Glutamatergic neuron (in vitro differentiated cells): ENCODE data around the gene NOXRED1. TPM values are rescaled to one million over a fixed set of nuclear protein-coding genes. Genes with fewer than 3 reads are reported as not detected.

ENCODE experiments used
- DNase-seq: peaks from one replicate; pipeline ENCODE4 v3.0.0; 2022
- H3K27ac Mint-ChIP-seq: one replicate; pipeline ENCODE4 v1.8.0; 2020; ENCODE audit warnings: mild to moderate bottlenecking, mixed read lengths, inconsistent platforms; ENCODE audit not compliant: unreplicated experiment
- H3K27me3 Mint-ChIP-seq: one replicate; pipeline ENCODE4 v1.8.0; 2020; ENCODE audit warnings: mild to moderate bottlenecking, moderate library complexity, mixed read lengths, inconsistent platforms; ENCODE audit not compliant: unreplicated experiment
- H3K36me3 Mint-ChIP-seq: one replicate; pipeline ENCODE4 v1.8.0; 2020; ENCODE audit warnings: mild to moderate bottlenecking, mixed read lengths, inconsistent platforms; ENCODE audit not compliant: unreplicated experiment
- H3K4me1 Mint-ChIP-seq: one replicate; pipeline ENCODE4 v1.8.0; 2020; ENCODE audit warnings: mild to moderate bottlenecking, low read depth, mixed read lengths, inconsistent platforms; ENCODE audit not compliant: unreplicated experiment
- H3K4me3 Mint-ChIP-seq: one replicate; pipeline ENCODE4 v1.8.0; 2020; ENCODE audit warnings: mild to moderate bottlenecking, mixed read lengths, inconsistent platforms; ENCODE audit not compliant: unreplicated experiment
- H3K9me3 Mint-ChIP-seq: one replicate; pipeline ENCODE4 v1.8.0; 2020; ENCODE audit warnings: mild to moderate bottlenecking, moderate library complexity, mixed read lengths, inconsistent platforms; ENCODE audit not compliant: unreplicated experiment
- CTCF ChIP-seq: fragments of 200-600 bp; sonication (generic); IDR thresholded peaks from one replicate; pipeline ENCODE4 v1.5.0; 2021; ENCODE audit not compliant: partially characterized antibody, unreplicated experiment
- total RNA-seq: library from RNA; stranded (reverse); fragmentation: NEBNext Ultra II Directional; extraction: Animal tissue kit (Norgen Biotek cat#: 25700); gene quantifications from one replicate; pipeline ENCODE4 v1.2.1, GENCODE V29; 2021; ENCODE audit not compliant: unreplicated experiment

NOXRED1 gene
- total RNA-seq, 1 donor from 2014 or later: 0.69 TPM

DNA sequence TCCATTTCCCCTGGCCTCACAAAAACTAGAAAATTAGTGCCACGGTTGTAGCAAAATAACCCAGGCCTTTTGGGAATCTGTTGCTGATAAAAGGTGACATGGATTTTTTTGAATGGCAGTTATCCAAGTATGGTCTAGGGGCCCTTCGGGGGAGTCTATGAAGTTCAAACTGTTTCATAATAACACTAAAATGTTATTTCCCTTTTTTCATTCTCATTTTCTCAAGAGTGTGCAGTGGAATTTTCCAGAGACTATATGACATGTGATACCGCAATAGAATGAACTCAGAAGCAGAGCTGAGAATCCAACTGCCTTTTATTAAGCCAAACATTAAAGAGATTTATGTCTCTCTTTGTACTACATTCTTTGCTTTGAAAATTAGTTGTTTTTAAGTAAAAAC, 75.6 kb downstream of the NOXRED1 start:
- H3K36me3 Mint-ChIP-seq: no peaks in the 10 kb centered on the region
- peaks cover 13% of the 10 kb centered on the region for H3K4me1 Mint-ChIP-seq
- DNase-seq: no peak
- peaks cover 2% of the 10 kb centered on the region for H3K27me3 Mint-ChIP-seq
- TF ChIP-seq CTCF: no peak
- no peak overlapping the region for H3K4me3 Mint-ChIP-seq
- peaks cover 4% of the 10 kb centered on the region for H3K9me3 Mint-ChIP-seq
- no peak overlapping the region for H3K27ac Mint-ChIP-seq

- peaks cover 2% of the 10 kb centered on the region for H3K27me3 Mint-ChIP-seq
- peaks cover 4% of the 10 kb centered on the region for H3K9me3 Mint-ChIP-seq
- H3K27ac Mint-ChIP-seq: no peak overlapping the region
- TF ChIP-seq CTCF: no peak
- no peaks in the 10 kb centered on the region for H3K36me3 Mint-ChIP-seq
- no peak overlapping the region for H3K4me3 Mint-ChIP-seq
- DNase-seq: no peak
- peaks cover 13% of the 10 kb centered on the region for H3K4me1 Mint-ChIP-seq
Measured at GRCh38 chr14:77346495-77346894, 76.8 kb downstream of the NOXRED1 start.

DNA sequence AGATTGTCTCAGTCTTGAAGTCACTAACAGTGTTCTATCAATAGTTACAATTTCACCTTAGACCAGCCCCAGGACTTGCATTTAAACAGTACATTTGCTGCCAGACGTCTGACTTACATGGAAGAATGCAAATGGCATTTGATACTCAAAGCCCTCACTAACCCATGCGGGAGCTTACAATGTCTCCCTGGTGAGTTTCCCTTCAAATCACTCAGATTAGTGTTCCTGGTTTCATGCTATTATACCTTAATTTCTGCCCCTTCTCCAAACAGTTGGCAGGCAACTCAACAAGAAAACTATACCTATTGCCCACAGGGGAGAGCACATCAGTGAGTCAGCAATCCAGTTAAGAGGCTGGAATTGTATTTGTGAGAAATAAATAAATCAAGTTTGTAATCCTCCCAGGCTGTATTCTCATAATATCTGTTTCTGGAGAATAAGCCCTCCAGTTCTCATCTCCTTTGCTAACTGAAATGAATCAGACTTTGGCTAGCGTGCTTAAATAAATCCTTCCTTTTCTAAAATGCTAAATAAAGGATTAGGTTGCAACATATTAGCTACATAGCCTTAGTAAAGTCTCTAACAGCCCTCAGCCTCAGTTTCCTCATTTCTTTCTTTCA, 78.8 kb downstream of the NOXRED1 start:
- no peak overlapping the region for H3K4me3 Mint-ChIP-seq
- H3K27ac Mint-ChIP-seq: no peak overlapping the region
- no peak for TF ChIP-seq CTCF
- no peaks in the 10 kb centered on the region for H3K36me3 Mint-ChIP-seq
- peaks cover 13% of the 10 kb centered on the region for H3K4me1 Mint-ChIP-seq
- peaks cover 2% of the 10 kb centered on the region for H3K27me3 Mint-ChIP-seq
- H3K9me3 Mint-ChIP-seq: peaks cover 4% of the 10 kb centered on the region
- no peak for DNase-seq

Other genes with a start within 250 kb of the NOXRED1 start
- 39.9 TPM for gene TMEM63C, start 241.7 kb downstream of the NOXRED1 start, total RNA-seq
- gene NGB, start 152.3 kb downstream of the NOXRED1 start, total RNA-seq: 0.22 TPM
- 41.5 TPM for gene POMT2, start 102.6 kb downstream of the NOXRED1 start, total RNA-seq
- gene GSTZ1, start 102.5 kb downstream of the NOXRED1 start, total RNA-seq: 23.1 TPM
- 9.8 TPM for gene TMED8, start 46.4 kb downstream of the NOXRED1 start, total RNA-seq
- 0.47 TPM for gene SAMD15, start 46.1 kb downstream of the NOXRED1 start, total RNA-seq
- 31.6 TPM for gene VIPAS39, start 34.1 kb upstream of the NOXRED1 start, total RNA-seq
- gene AHSA1, start 34.6 kb upstream of the NOXRED1 start, total RNA-seq: 117 TPM
- not detected for gene ISM2, start 75.3 kb upstream of the NOXRED1 start, total RNA-seq
- gene SPTLC2, start 193.1 kb upstream of the NOXRED1 start, total RNA-seq: 33.9 TPM